Naive thymus-derived CD8-positive, alpha-beta T cell (primary cell): Measurements from ENCODE around the gene MALL. TPM values are rescaled to one million over a fixed set of nuclear protein-coding genes. Genes with fewer than 3 reads are reported as not detected.

Experiments
- ATAC-seq, 2 donors: fragments of 150-1000 bp; cut with Tn5 transposase in 1 of 2; sonication (Bioruptor Pico), chemical (Tn5 transposase) in 1 of 2; 1 replicate in 1 of 2; 2 replicates in 1 of 2; pipeline ENCODE4 v1.10.0; 2021; ENCODE audit warnings: mild to moderate bottlenecking in 2 of 2, moderate library complexity in 2 of 2
- POLR2A ChIA-PET: fragments of 350-600 bp; sonication (Branson Sonifier 250); formaldehyde crosslinking; loops from one replicate; lab custom pipeline; 2021; ENCODE audit warnings: antibody characterized with exemption; lab: Charles Lee
- DNase-seq, 10 donors: peaks; one replicate each; pipeline versions ENCODE4 v3.0.0 to v3.0.0-alpha.2; 2020 to 2022
- H3K27ac Mint-ChIP-seq, 10 donors: one replicate each; pipeline ENCODE4 v1.8.0; 2020 to 2022; ENCODE audit warnings: mild to moderate bottlenecking in 10 of 10, mixed read lengths in 10 of 10, moderate library complexity in 4 of 10, inconsistent platforms in 1 of 10
- H3K27me3 Mint-ChIP-seq, 5 donors: one replicate each; pipeline ENCODE4 v1.8.0; 2021 to 2022; ENCODE audit warnings: mixed read lengths in 5 of 5
- H3K36me3 Mint-ChIP-seq, 3 donors: one replicate each; pipeline ENCODE4 v1.8.0; 2020 to 2022; ENCODE audit warnings: mixed read lengths in 3 of 3, mild to moderate bottlenecking in 2 of 3, inconsistent platforms in 1 of 3
- H3K4me1 Mint-ChIP-seq, 4 donors: one replicate each; pipeline ENCODE4 v1.8.0; 2021 to 2022; ENCODE audit warnings: mixed read lengths in 4 of 4
- H3K4me3 Mint-ChIP-seq, 10 donors: one replicate each; pipeline ENCODE4 v1.8.0; 2020 to 2022; ENCODE audit warnings: mild to moderate bottlenecking in 10 of 10, mixed read lengths in 10 of 10, moderate library complexity in 6 of 10, inconsistent platforms in 1 of 10
- H3K9me3 Mint-ChIP-seq, 9 donors: one replicate each; pipeline ENCODE4 v1.8.0; 2020 to 2022; ENCODE audit warnings: mixed read lengths in 9 of 9, mild to moderate bottlenecking in 3 of 9, inconsistent platforms in 1 of 9, moderate library complexity in 1 of 9
- polyA plus RNA-seq, 3 donors: library from polyadenylated mRNA; unstranded; fragments of 300-500 nt; fragmentation: Illumina TruSeq; gene quantifications; one replicate each; pipeline ENCODE4 v1.2.3, GENCODE V29; 2021
- total RNA-seq, 8 experiments: library from RNA in 2 of 8; stranded (reverse) in 2 of 8; gene quantifications; one replicate each; pipeline ENCODE4 v1.2.3 and lab custom pipeline; 2021 to 2026

MALL gene
- total and polyA plus RNA-seq, 5 experiments from 2014 or later: 0.55 to 0.88 TPM; not detected in 3

DNA sequence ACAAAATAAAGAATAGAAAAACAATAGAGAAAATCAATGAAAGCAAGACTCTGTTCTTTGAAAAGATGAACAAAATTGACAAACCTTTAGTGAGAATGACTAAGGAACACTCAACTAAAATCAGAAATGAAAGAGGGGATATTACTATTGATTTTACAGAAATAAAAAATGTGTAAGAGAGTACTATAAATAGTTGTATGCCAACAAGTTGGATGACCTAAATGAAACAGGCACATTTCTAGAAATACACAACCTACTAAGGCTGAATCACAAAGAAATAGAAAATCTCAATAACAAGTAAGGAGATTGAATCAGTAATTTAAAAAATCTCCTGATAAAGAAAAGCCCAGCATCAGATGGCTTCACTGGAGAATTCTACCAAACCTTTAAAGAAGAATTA, 18.4 kb upstream of the MALL start:
- Mint-ChIP-seq H3K4me3 (no peak overlapping the region), H3K27ac (no peak overlapping the region), H3K4me1 (no peaks in the 10 kb centered on the region), H3K9me3 (peaks cover 11 to 31% (median 18%) of the 10 kb centered on the region in 9 donors), H3K27me3 (peaks cover 0 to 9% (median 1%) of the 10 kb centered on the region in 5 donors), H3K36me3 (peaks cover 3 to 31% (median 25%) of the 10 kb centered on the region in 3 donors)
- DNase-seq (no peak), ATAC-seq (no peak)
- POLR2A ChIA-PET: no interaction called here

DNA sequence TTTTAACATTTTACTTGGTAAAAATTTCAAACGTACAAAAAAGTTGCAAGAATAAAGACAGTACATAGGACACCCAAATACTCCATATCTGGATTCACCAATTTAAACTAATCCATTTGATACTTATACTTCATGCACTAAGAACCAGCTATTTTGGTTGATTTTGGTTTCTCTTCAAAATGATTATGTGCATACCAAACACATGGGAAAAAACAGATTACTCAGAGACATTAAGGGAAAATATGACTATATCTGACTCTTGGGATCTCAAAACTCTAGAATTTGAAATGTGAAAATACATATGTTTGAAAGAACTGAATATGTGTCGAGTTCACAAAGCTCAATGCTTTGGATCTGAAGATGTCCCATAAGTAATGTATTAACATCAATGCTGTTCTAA, 15.5 kb upstream of the MALL start:
- DNase-seq (no peak), ATAC-seq (no peak)
- no peaks in the 10 kb centered on the region for H3K4me1 Mint-ChIP-seq
- no peak overlapping the region for H3K4me3 Mint-ChIP-seq
- peaks cover 11 to 31% (median 18%) of the 10 kb centered on the region in 9 donors for H3K9me3 Mint-ChIP-seq
- POLR2A ChIA-PET: no interaction called here
- peaks cover 3 to 31% (median 23%) of the 10 kb centered on the region in 3 donors for H3K36me3 Mint-ChIP-seq
- H3K27ac Mint-ChIP-seq: no peak overlapping the region
- peaks cover 0 to 9% (median 1%) of the 10 kb centered on the region in 5 donors for H3K27me3 Mint-ChIP-seq

DNA sequence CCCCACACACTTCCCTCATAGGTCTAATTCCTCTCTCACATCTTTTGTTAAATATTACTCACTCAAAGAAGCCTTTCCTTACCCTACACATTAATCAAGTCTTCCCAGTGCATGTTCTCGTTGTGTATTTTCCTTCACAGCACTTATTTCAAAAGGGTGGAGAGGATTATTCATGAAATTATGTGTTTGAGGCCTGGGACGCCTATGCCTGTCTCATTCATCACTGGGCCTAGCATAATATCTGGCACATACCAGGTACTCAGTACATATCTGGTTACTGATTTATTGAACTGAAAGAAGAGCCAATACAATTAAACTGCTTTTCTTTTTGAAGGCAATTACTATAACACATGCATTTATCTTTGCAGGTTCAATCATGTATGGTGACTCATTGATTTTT, 15.1 kb upstream of the MALL start:
- Mint-ChIP-seq H3K9me3 (peaks cover 11 to 31% (median 18%) of the 10 kb centered on the region in 9 donors), H3K27me3 (peaks cover 0 to 9% (median 1%) of the 10 kb centered on the region in 5 donors), H3K27ac (no peak overlapping the region), H3K4me3 (no peak overlapping the region), H3K36me3 (peaks cover 3 to 31% (median 23%) of the 10 kb centered on the region in 3 donors), H3K4me1 (no peaks in the 10 kb centered on the region)
- POLR2A ChIA-PET: no interaction called here
- ATAC-seq: no peak
- DNase-seq: no peak

- Mint-ChIP-seq H3K9me3 (peaks cover 0 to 2% (median 0%) of the 10 kb centered on the region in 9 donors), H3K27me3 (peaks cover 0 to 5% (median under 1%) of the 10 kb centered on the region in 5 donors), H3K4me3 (no peak overlapping the region), H3K27ac (no peak overlapping the region), H3K4me1 (no peaks in the 10 kb centered on the region), H3K36me3 (peaks cover 3 to 8% (median 7%) of the 10 kb centered on the region in 3 donors)
- ATAC-seq (no peak), DNase-seq (no peak)
- POLR2A ChIA-PET: no interaction called here
Observed at GRCh38 chr2:110126906-110127305, 11.3 kb upstream of the MALL start.

GRCh38 chr2:110126086-110126773, 10.6 kb upstream of the MALL start:
- Mint-ChIP-seq H3K36me3 (peaks cover under 1 to 3% (median 1%) of the 10 kb centered on the region in 3 donors), H3K27me3 (peaks cover 0 to 5% (median 2%) of the 10 kb centered on the region in 5 donors), H3K27ac (no peak overlapping the region), H3K9me3 (no peaks in the 10 kb centered on the region), H3K4me1 (no peaks in the 10 kb centered on the region), H3K4me3 (no peak overlapping the region)
- DNase-seq: no peak
- POLR2A ChIA-PET: no interaction called here
- ATAC-seq: no peak

- Mint-ChIP-seq H3K27me3 (peaks cover 0 to 3% (median 0%) of the 10 kb centered on the region in 5 donors), H3K4me3 (no peak overlapping the region), H3K27ac (no peak overlapping the region), H3K36me3 (no peaks in the 10 kb centered on the region), H3K9me3 (no peaks in the 10 kb centered on the region), H3K4me1 (no peaks in the 10 kb centered on the region)
- POLR2A ChIA-PET: no interaction called here
- no peak for ATAC-seq
- DNase-seq: no peak
Observed at GRCh38 chr2:110124939-110125691, 9.5 kb upstream of the MALL start.

- Mint-ChIP-seq H3K36me3 (no peaks in the 10 kb centered on the region), H3K4me1 (no peaks in the 10 kb centered on the region), H3K4me3 (no peak overlapping the region), H3K27ac (no peak overlapping the region), H3K27me3 (peaks cover 0 to 3% (median 1%) of the 10 kb centered on the region in 5 donors), H3K9me3 (no peaks in the 10 kb centered on the region)
- ATAC-seq: no peak
- POLR2A ChIA-PET: no interaction called here
- DNase-seq: no peak
Observed at GRCh38 chr2:110124038-110124825, 8.6 kb upstream of the MALL start.

DNA sequence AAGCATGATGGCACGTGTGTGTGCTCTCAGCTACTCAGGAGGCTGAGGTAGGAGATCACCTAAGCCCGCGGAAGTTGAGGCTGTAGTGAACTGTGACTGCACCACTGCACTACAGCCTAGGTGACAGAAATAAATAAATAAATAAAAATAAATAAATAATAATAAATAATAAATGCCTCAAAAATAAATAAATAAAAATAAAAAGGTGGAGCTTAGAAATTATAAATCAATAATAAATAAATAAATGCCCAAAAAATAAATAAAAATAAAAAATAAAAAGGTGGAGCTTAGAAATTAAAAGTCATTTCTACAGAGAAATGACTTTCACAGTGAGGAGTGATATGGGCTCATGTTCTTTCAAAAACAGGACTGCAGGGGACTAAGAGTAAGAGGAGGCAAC, 6.0 kb upstream of the MALL start:
- Mint-ChIP-seq H3K4me3 (no peak overlapping the region), H3K27ac (no peak overlapping the region), H3K36me3 (no peaks in the 10 kb centered on the region), H3K4me1 (no peaks in the 10 kb centered on the region), H3K27me3 (peaks cover 14 to 28% (median 20%) of the 10 kb centered on the region in 5 donors), H3K9me3 (no peaks in the 10 kb centered on the region)
- POLR2A ChIA-PET: no interaction called here
- no peak for ATAC-seq
- DNase-seq: no peak

- Mint-ChIP-seq H3K27me3 (peaks cover 19 to 34% (median 26%) of the 10 kb centered on the region in 5 donors), H3K4me1 (peaks cover 0 to 5% (median 1%) of the 10 kb centered on the region in 4 donors)
- no peak for DNase-seq
Observed at GRCh38 chr2:110121052-110121334, 5.4 kb upstream of the MALL start.

DNA sequence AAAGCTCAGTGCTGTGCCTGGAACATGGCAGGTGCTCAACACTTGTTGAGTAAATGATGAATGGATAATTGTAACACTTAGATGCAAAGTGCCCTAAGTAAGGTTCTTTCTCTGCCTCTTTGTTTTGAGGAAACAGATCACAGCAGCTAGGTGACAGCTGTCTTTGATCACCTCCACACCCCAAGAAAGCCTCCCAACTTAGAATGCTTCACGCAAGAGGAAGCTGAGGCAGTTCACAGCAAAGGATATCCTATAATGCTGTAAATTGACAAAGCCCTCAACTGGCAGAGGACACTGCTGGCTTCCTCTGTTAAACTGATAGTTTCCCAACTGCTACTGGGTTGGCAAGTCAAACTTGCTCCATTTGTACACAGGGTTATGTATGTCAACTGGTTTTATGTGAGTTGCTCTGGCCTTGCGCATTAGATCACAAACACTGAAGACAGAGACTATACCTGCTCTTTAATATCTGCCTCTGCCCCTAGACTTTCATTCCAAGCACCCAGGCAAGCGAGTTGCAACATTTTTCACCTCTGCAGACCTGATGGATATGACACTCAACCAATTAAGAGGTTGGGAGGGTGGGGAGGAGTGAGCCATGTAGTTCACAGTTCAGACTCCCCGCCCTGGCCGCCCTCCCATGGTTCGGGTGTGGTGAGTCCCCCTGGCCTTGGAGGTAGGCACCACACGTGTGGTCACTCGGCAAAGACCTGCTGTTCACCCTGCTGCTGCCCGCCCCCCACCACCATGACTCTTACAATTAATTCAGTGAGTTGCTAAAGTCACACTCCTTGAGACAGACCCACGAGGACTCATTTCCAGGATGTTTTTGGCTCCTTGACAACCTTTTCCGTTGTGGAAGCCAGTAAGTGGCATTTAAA, 4.8 kb upstream of the MALL start:
- no peaks in the 10 kb centered on the region for H3K9me3 Mint-ChIP-seq
- ATAC-seq (peak in 1 of 2 donors; percentile 39), DNase-seq (no peak)
- POLR2A ChIA-PET: no interaction called here
- no peaks in the 10 kb centered on the region for H3K36me3 Mint-ChIP-seq
- peaks cover 0 to 10% (median 1%) of the 10 kb centered on the region in 4 donors for H3K4me1 Mint-ChIP-seq
- peaks cover 19 to 38% (median 26%) of the 10 kb centered on the region in 5 donors for H3K27me3 Mint-ChIP-seq
- H3K4me3 Mint-ChIP-seq: no peak overlapping the region
- peak overlapping the region in 1 of 10 donors; percentile 5 for H3K27ac Mint-ChIP-seq

More at GRCh38 chr2:110121052-110121334, 5.4 kb upstream of the MALL start:
- Mint-ChIP-seq H3K9me3 (no peaks in the 10 kb centered on the region), H3K4me3 (no peak overlapping the region), H3K27ac (no peak overlapping the region), H3K36me3 (no peaks in the 10 kb centered on the region)
- no peak for ATAC-seq
- POLR2A ChIA-PET: no interaction called here

DNA sequence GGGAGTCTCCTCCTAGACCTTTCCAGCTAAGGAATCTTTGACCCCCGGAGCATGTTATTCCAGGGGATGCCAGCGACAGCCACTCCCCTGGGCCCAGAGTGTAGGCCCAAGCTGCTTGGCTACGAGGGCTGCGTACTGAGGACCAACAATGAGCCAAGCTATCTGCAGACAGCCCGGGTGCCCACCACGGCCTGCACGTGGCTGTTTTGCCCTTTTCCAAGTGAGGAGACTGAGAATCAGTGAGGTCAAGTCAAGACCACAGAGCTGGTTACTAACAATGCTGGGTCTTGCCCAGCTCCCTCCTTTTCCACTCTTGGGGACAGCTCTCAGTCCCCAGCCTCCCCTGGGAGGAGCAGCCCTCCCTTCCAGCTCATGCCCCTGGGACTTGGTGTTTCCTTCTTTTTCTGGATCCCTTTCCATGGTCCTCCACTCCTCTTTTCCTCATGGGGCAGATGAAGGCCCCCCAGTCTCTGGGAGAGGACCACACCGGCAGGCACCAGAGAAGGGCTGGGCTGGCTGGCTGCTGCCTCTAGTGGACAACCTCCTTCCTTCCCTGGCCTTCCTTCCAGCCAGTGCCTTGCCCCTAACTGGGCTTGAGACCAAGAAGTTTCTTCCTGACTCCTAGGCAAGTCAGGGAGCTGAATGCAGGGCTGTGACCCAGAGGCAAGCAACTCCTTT, 550 bp upstream of the MALL start:
- Mint-ChIP-seq H3K4me1 (peaks cover 1 to 10% (median 3%) of the 10 kb centered on the region in 4 donors), H3K4me3 (peak overlapping the region in 2 of 10 donors; percentile 36 to 38), H3K27ac (no peak overlapping the region), H3K9me3 (peaks cover 0 to 9% (median 0%) of the 10 kb centered on the region in 9 donors), H3K36me3 (peaks cover 0 to 4% (median 2%) of the 10 kb centered on the region in 3 donors), H3K27me3 (peaks cover 33 to 79% (median 51%) of the 10 kb centered on the region in 5 donors)
- ATAC-seq (no peak), DNase-seq (no peak)
- POLR2A ChIA-PET: no interaction called here
